ENCODE data around the gene TMPRSS3. TPM values are rescaled to one million over a fixed set of nuclear protein-coding genes. Genes with fewer than 3 reads are reported as not detected.

Gene TMPRSS3
- total RNA-seq, 1 experiment from 2014 or later: not detected

GRCh38 chr21:42419845-42420244 lies 24.0 kb upstream of the TMPRSS3 start:
- Histone ChIP-seq H3K36me3 (ENCODE audit: insufficient read depth, low read length, poor library complexity, severe bottlenecking) (no peaks in the 10 kb centered on the region), H3K4me1 (ENCODE audit: insufficient read depth, low read length, poor library complexity, severe bottlenecking) (peaks cover 24% of the 10 kb centered on the region), H3K27me3 (replicated peaks; ENCODE audit: insufficient read depth, low read depth, low read length, poor library complexity) (peaks cover 48% of the 10 kb centered on the region), H3K27ac (ENCODE audit: low read depth, low read length, poor library complexity, severe bottlenecking) (no peak overlapping the region), H3K9me3 (ENCODE audit: low read depth, low read length, poor library complexity, severe bottlenecking) (peaks cover 9% of the 10 kb centered on the region), H3K4me3 (ENCODE audit: low read depth, low read length, poor library complexity, severe bottlenecking) (no peak overlapping the region)
- no TSS peak for BruUV-seq (replicated peaks)
- intact Hi-C loops (cut with micrococcal nuclease; ENCODE audit: unreplicated experiment): no loop called here
- CTCF ChIA-PET: no interaction called here
- TF ChIP-seq EZH2 (IDR thresholded peaks at IDR 0.05; ENCODE audit: borderline replicate concordance, low read depth, low read length, poor library complexity, severe bottlenecking) (no peak), CTCF (conservative IDR thresholded peaks at IDR 0.05; ENCODE audit: low read depth, low read length) (no peak)
- POLR2A ChIA-PET (ENCODE audit: low non-redundant PET): no interaction called here
- no peak for DNase-seq (ENCODE audit: low spot score)

GRCh38 chr21:42418886-42419285 lies 23.0 kb upstream of the TMPRSS3 start:
- no peaks in the 10 kb centered on the region for H3K36me3 ChIP-seq (ENCODE audit: insufficient read depth, low read length, poor library complexity, severe bottlenecking)
- no peak for DNase-seq (ENCODE audit: low spot score)
- no peak overlapping the region for H3K27ac ChIP-seq (ENCODE audit: low read depth, low read length, poor library complexity, severe bottlenecking)
- ChIA-PET POLR2A (ENCODE audit: low non-redundant PET) (no interaction called here), CTCF (no interaction called here)
- H3K27me3 ChIP-seq (replicated peaks; ENCODE audit: insufficient read depth, low read depth, low read length, poor library complexity): peaks cover 47% of the 10 kb centered on the region
- intact Hi-C loops (cut with micrococcal nuclease; ENCODE audit: unreplicated experiment): no loop called here
- H3K9me3 ChIP-seq (ENCODE audit: low read depth, low read length, poor library complexity, severe bottlenecking): peaks cover 9% of the 10 kb centered on the region
- no peak for TF ChIP-seq CTCF (conservative IDR thresholded peaks at IDR 0.05; ENCODE audit: low read depth, low read length)
- TF ChIP-seq EZH2 (IDR thresholded peaks at IDR 0.05; ENCODE audit: borderline replicate concordance, low read depth, low read length, poor library complexity, severe bottlenecking): no peak
- H3K4me3 ChIP-seq (ENCODE audit: low read depth, low read length, poor library complexity, severe bottlenecking): no peak overlapping the region
- peaks cover 21% of the 10 kb centered on the region for H3K4me1 ChIP-seq (ENCODE audit: insufficient read depth, low read length, poor library complexity, severe bottlenecking)
- no TSS peak for BruUV-seq (replicated peaks)

- CTCF ChIA-PET: no interaction called here
- DNase-seq (ENCODE audit: low spot score): no peak
Measured at GRCh38 chr21:42417533-42417932, 21.7 kb upstream of the TMPRSS3 start.

More at GRCh38 chr21:42417533-42417932, 21.7 kb upstream of the TMPRSS3 start:
- Histone ChIP-seq H3K36me3 (ENCODE audit: insufficient read depth, low read length, poor library complexity, severe bottlenecking) (no peaks in the 10 kb centered on the region), H3K27me3 (replicated peaks; ENCODE audit: insufficient read depth, low read depth, low read length, poor library complexity) (peaks cover 35% of the 10 kb centered on the region), H3K4me1 (ENCODE audit: insufficient read depth, low read length, poor library complexity, severe bottlenecking) (peaks cover 20% of the 10 kb centered on the region), H3K9me3 (ENCODE audit: low read depth, low read length, poor library complexity, severe bottlenecking) (peaks cover 9% of the 10 kb centered on the region), H3K27ac (ENCODE audit: low read depth, low read length, poor library complexity, severe bottlenecking) (no peak overlapping the region), H3K4me3 (ENCODE audit: low read depth, low read length, poor library complexity, severe bottlenecking) (no peak overlapping the region)
- BruUV-seq (replicated peaks): no TSS peak
- intact Hi-C loops (cut with micrococcal nuclease; ENCODE audit: unreplicated experiment): no loop called here
- POLR2A ChIA-PET (ENCODE audit: low non-redundant PET): no interaction called here
- TF ChIP-seq EZH2 (IDR thresholded peaks at IDR 0.05; ENCODE audit: borderline replicate concordance, low read depth, low read length, poor library complexity, severe bottlenecking) (no peak), CTCF (conservative IDR thresholded peaks at IDR 0.05; ENCODE audit: low read depth, low read length) (no peak)
